NT2/D1 (cell line): Measurements from ENCODE around the gene RPS5.
A peak's percentile ranks its signal among the peaks of the same experiment; 100 is the strongest.

ENCODE experiments used
- DNase-seq: peaks from one replicate; pipeline ENCODE4 v3.0.0-alpha.2; 2011; ENCODE audit warnings: low read depth, low spot score
- H3K27me3 ChIP-seq: 2 replicates; pipeline ENCODE4 v1.6.0; 2011; ENCODE audit warnings: mild to moderate bottlenecking; ENCODE audit not compliant: insufficient read length, insufficient read depth
- H3K36me3 ChIP-seq: 2 replicates; pipeline ENCODE4 v1.6.1; 2011; ENCODE audit warnings: mild to moderate bottlenecking, low read length, mixed read lengths; ENCODE audit not compliant: insufficient read depth, insufficient read length
- H3K4me1 ChIP-seq: 2 replicates; pipeline ENCODE4 v1.5.1; 2011; ENCODE audit not compliant: insufficient read depth, insufficient read length
- H3K4me3 ChIP-seq: 2 replicates; pipeline ENCODE4 v1.5.1; 2011; ENCODE audit warnings: low read depth; ENCODE audit not compliant: insufficient read length
- H3K9ac ChIP-seq: 2 replicates; pipeline ENCODE4 v1.6.0; 2011; ENCODE audit warnings: low read depth; ENCODE audit not compliant: insufficient read length
- H3K9me3 ChIP-seq: 2 replicates; pipeline ENCODE4 v1.5.1; 2011; ENCODE audit warnings: mild to moderate bottlenecking, low read length; ENCODE audit not compliant: insufficient read depth
- SUZ12 ChIP-seq: IDR thresholded peaks from 2 replicates; pipeline ENCODE4 v1.6.1; 2011; ENCODE audit not compliant: insufficient read length, insufficient read depth; ENCODE audit errors: extremely low read depth
- YY1 ChIP-seq: IDR thresholded peaks from 2 replicates; pipeline ENCODE4 v1.6.1; 2011; ENCODE audit not compliant: insufficient read length, insufficient read depth
- ZNF274 ChIP-seq: IDR thresholded peaks from 2 replicates; pipeline ENCODE4 v1.6.1; 2011; ENCODE audit warnings: mild to moderate bottlenecking, low read depth, low read length

The RPS5 gene

DNA sequence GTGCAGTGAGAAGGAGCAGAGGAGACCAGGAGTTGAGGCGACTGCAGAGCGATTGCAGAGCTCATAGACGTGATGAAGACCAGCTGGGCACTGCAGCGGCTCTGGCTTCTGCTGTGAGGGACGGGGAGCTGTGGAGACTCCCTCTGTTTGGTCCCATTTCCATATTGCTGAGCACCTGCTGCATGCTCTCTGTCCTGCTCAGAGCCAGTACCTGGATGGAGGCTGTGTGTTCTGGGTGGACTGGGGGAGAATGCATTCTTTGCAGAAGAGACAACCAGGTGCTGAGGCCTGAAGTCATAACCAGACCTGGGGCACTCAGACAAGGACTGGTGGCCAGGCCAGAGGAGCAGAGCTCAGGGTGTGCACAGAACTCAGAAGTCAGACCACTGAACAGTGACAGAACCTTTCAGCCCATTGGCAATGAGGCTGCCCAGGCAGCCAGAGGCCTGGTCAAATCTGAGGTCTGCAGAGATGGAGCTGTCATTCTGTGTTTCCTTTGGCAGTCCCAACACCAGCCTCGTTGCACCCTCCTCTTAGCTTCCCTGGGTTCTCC, 32.5 kb upstream of the RPS5 start:
- TF ChIP-seq ZNF274 (no peak), YY1 (no peak), SUZ12 (no peak)
- H3K4me3 ChIP-seq: no peak overlapping the region
- H3K9me3 ChIP-seq: no peaks in the 10 kb centered on the region
- peaks cover 33% of the 10 kb centered on the region for H3K36me3 ChIP-seq
- H3K4me1 ChIP-seq: peaks cover 10% of the 10 kb centered on the region
- no peak overlapping the region for H3K9ac ChIP-seq
- no peaks in the 10 kb centered on the region for H3K27me3 ChIP-seq
- DNase-seq: no peak

DNA sequence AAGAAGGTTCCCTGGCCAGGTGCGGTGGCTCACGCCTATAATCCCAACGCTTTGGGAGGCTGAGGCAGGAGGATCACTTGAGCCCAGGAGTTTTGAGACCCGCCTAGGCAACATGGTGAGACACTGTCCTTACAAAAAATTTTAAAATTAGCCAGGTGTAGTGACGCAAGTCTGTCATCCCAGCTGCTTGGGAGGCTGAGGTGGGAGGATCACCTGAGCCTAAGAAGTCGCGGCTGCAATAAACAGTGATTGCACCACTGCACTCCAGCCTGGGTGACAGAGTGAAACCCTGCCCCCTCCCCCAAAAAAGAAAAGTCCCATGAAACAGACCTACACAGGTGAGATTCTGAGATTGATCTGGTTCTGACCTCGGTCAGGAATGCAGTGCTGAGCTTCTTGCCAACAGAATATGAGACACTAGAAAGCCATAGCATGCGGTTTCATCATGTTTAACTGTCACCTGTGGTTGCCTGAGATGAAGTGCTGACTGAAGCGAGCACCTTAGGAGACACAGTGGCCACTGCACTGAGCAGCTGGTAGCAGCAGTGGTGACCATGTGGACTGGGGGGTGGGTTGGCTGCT, 31.8 kb upstream of the RPS5 start:
- peaks cover 33% of the 10 kb centered on the region for H3K36me3 ChIP-seq
- H3K27me3 ChIP-seq: no peaks in the 10 kb centered on the region
- peaks cover 10% of the 10 kb centered on the region for H3K4me1 ChIP-seq
- no peak overlapping the region for H3K9ac ChIP-seq
- no peak overlapping the region for H3K4me3 ChIP-seq
- no peak for TF ChIP-seq ZNF274
- no peak for TF ChIP-seq YY1
- DNase-seq: no peak
- H3K9me3 ChIP-seq: no peaks in the 10 kb centered on the region

DNA sequence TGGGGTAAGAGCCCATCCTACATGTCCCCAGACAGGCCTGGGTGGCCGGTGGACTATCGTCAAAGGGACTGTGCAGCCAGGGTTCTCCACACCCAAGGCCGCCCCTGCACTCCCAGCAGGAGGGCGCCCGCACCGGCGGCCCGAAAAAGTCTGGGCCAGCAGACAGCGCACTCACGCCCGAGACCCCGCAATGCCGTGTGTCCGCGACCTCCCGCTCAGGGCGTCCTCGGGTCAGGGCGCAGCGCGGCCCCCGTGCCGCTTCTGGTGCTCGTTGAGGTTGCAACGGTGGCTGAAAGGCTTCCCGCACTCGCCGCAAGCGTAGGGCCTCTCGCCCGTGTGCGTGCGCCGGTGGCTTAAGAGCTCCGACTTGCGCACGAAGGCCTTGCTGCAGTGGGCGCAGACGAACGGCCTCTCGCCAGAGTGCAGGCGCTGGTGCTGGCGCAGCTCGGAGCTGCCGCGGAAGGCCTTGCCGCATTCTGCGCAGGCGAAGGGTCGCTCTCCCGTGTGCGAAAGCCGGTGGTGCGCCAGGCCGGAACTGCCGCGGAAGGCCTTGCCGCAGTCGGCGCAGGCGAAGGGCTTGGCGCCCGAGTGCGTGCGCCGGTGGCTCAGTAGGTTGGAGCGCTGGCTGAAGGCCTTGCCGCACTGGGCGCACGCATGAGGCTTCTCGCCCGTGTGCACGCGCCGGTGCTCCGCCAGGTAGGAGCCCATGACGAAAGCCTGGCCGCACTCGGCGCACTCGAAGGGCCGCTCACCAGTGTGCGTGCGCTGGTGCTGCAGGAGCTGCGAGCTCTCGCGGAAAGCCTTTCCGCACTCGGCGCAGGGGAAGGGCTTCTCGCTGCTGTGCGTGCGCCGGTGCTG, 30.9 kb upstream of the RPS5 start:
- DNase-seq: no peak
- Histone ChIP-seq H3K27me3 (no peaks in the 10 kb centered on the region), H3K36me3 (peaks cover 27% of the 10 kb centered on the region), H3K9ac (no peak overlapping the region), H3K9me3 (no peaks in the 10 kb centered on the region), H3K4me1 (peaks cover 10% of the 10 kb centered on the region), H3K4me3 (no peak overlapping the region)
- TF ChIP-seq SUZ12 (no peak), YY1 (no peak), ZNF274 (no peak)

DNA sequence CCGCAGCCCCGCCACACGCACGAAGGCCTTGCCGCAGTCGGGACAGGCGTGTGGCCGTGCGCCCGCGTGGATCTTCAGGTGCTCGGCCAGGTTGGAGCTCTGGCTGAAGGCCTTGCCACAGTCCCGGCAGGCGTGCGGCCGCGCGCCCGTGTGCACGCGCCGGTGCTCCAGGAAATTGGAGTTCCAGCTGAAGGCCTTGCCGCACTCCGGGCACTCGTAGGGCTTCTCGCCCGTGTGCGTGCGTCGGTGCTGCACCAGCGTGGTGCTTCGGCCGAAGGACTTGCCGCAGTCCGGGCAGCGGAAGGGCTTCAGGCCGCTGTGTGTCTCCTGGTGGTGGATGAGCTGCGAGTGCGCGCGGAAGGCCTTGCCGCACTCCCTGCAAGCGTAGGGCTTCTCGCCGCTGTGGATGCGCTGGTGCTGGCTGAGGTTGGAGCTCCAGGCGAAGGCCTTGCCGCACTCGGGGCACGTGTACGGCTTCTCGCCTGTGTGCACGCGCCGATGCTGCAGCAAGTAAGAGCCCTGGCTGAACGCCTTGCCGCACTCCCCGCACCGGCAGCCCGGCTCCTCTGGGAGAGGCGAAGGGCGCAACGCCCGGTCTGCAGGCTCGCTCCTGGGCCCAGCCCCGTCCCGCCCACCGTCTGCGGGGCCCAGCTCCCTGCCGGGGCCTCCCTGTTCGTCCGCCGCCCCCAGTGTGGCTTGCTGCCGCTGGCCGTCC, 30.1 kb upstream of the RPS5 start:
- Histone ChIP-seq H3K36me3 (peaks cover 23% of the 10 kb centered on the region), H3K9ac (no peak overlapping the region), H3K9me3 (no peaks in the 10 kb centered on the region), H3K4me3 (no peak overlapping the region), H3K4me1 (peaks cover 10% of the 10 kb centered on the region), H3K27me3 (no peaks in the 10 kb centered on the region)
- TF ChIP-seq SUZ12 (no peak), YY1 (no peak), ZNF274 (no peak)
- no peak for DNase-seq

DNA sequence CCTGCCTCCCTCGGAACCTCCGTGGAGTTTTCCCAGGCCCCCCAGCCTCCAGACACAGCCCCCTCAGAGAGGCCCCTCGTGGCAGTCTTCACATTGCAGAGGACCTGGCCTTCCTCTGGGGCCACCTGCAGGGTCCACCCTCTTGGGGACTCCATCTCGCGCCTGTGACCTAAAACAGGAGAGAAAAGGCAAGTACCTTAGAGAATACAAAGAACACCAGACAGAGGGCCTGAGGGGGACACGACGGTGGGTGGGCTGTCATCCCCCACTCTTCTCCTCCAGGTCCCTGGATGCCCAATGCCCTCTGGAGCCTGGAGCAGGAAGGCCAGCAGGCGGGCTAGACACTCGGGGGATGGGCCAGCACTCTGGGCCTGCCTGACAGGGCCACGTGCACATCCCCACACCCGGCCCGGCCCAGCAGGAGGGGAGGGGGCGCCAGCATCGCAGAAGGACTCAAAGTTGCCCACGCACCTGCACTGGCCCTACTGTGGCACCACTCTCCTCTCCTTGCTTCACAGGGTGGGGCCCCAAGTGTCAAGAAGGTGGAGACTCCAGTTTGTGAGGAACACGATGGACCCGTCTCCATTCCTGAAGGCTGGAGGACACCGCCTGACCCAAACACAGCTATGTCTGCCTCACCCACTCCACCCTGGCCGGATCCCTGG, 29.5 kb upstream of the RPS5 start:
- TF ChIP-seq SUZ12 (no peak), YY1 (no peak), ZNF274 (no peak)
- no peak for DNase-seq
- Histone ChIP-seq H3K9me3 (no peaks in the 10 kb centered on the region), H3K4me3 (no peak overlapping the region), H3K36me3 (peaks cover 23% of the 10 kb centered on the region), H3K4me1 (peaks cover 7% of the 10 kb centered on the region), H3K9ac (peak overlapping the region; percentile 42), H3K27me3 (no peaks in the 10 kb centered on the region)

DNA sequence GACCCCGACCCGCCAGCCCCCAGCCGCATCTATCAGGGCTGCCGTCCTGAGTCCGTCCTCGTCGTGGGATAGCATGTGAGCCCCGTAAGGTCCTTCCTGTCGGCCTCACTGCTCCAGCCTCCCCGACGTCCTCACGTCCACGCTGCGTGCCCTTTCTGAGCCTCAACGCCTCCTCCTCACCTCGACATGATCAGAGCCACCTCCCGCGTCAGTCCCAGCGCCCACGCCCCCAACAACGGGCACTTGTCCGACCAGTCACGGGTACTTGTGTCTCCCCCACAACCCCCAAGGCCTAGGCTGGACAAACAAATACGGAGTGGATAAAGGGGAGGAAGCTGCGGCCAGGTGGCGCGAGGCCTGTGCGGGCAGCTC, 25.2 kb upstream of the RPS5 start:
- Histone ChIP-seq H3K36me3 (peaks cover 13% of the 10 kb centered on the region), H3K27me3 (no peaks in the 10 kb centered on the region), H3K4me3 (peak overlapping the region; percentile 93), H3K9me3 (no peaks in the 10 kb centered on the region), H3K4me1 (peaks cover 9% of the 10 kb centered on the region), H3K9ac (peak overlapping the region; percentile 96)
- TF ChIP-seq SUZ12: no peak
- no peak for TF ChIP-seq YY1
- TF ChIP-seq ZNF274: no peak
- peak; percentile 16 for DNase-seq
